ENCODE measurements around the gene HSPA12B. TPM values are rescaled to one million over a fixed set of nuclear protein-coding genes. Genes with fewer than 3 reads are reported as not detected.

Gene HSPA12B
- total and polyA plus RNA-seq, 2 of the 8 experiments (the other 6 are each of a cell fraction or from before 2014, with no cell fraction given): 2.2 to 4.3 TPM

DNA sequence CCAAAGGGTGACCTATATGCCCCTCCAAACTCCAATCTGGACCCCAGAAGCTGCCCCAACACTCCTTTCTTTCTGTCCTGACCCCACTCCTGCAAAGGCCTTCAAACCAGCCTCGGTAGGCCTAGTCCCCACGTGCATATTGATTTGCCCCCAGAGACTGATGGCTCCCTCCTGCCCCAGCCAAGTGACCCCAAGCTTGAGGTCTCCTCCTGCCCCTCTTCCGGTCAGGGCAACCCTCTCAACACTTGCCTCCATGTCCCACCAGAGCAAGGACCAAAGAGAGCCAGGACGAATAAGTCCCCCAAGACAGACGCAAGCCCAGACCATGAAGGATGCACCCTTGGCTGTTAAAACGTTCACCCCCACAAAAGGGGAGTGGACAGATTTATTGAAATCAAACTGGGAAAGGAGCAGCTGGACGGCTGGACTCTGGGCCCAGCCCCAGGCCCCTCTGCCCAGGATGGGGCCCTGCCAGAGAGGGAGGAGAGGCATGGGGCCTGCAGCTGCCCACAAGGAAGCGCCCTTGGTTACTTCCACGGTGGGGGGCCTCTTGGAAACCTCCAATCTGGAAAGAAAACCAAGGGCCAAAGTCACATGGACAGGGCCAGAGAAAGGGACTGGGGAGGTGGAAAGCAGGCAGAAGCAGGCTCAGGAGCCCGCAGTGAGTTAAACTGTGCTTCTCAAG lies 51.2 kb downstream of the HSPA12B start:
- Histone ChIP-seq H4K8ac (ENCODE audit: extremely low read depth, insufficient read depth, low read length) (no peak overlapping the region), H3K27ac (ENCODE audit: low read depth, low read length) (no peak overlapping the region), H3K4me3 (ENCODE audit: extremely low read depth in 1 of 4, insufficient read depth in 2 of 4, low read depth in 3 of 4, low read length in 4 of 4) (no peak overlapping the region), H4K5ac (ENCODE audit: insufficient read length, low read depth, low read length) (no peak overlapping the region), H2BK20ac (ENCODE audit: low read length) (no peak overlapping the region), H3K4me1 (replicated peaks in 1 of 4; ENCODE audit: control insufficient read depth in 3 of 4, insufficient read depth in 4 of 4, low read length in 3 of 4) (peaks cover 0 to 17% (median 8%) of the 10 kb centered on the region in 4 experiments; a peak in 6 of 7 replicates), H2AFZ (ENCODE audit: low read length) (no peak overlapping the region), H2BK120ac (replicated peaks; ENCODE audit: low read depth, low read length) (no peak overlapping the region), H3K4me2 (ENCODE audit: insufficient read depth in 1 of 2, low read depth in 2 of 2, low read length in 2 of 2) (no peak overlapping the region), H4K91ac (replicated peaks; ENCODE audit: insufficient read length, low read length) (no peak overlapping the region), H2BK5ac (ENCODE audit: low read depth, low read length) (no peak overlapping the region), H3K4ac (replicated peaks; ENCODE audit: insufficient read length, low read depth, low read length) (no peak overlapping the region), H3K36me3 (ENCODE audit: control insufficient read depth in 2 of 4, insufficient read depth in 4 of 4, low read length in 3 of 4) (peaks cover 0 to 5% (median 0%) of the 10 kb centered on the region in 4 experiments; a peak in 2 of 8 replicates), H3K14ac (ENCODE audit: insufficient read length) (no peak overlapping the region), H3K27me3 (replicated peaks in 1 of 4; ENCODE audit: control insufficient read depth in 3 of 4, extremely low read depth in 1 of 4, insufficient read depth in 3 of 4, low read length in 3 of 4) (peaks cover 0 to 16% (median 12%) of the 10 kb centered on the region in 4 experiments; a peak in 6 of 7 replicates), H3K9me3 (ENCODE audit: insufficient read depth in 2 of 2, low read depth in 1 of 2, low read length in 1 of 2) (no peaks in the 10 kb centered on the region), H4K20me1 (replicated peaks in 1 of 2; ENCODE audit: control insufficient read depth in 1 of 2, insufficient read depth in 2 of 2, low read length in 2 of 2) (peaks cover 7 to 11% of the 10 kb centered on the region in 2 experiments), H3K79me1 (ENCODE audit: low read depth, low read length) (peaks cover 11% of the 10 kb centered on the region), H2BK15ac (ENCODE audit: low read length) (no peak overlapping the region), H3K23me2 (ENCODE audit: low read depth, low read length) (peaks cover 6% of the 10 kb centered on the region; the same call in 1 of the 2 replicates), H2BK12ac (ENCODE audit: low read depth, low read length) (no peak overlapping the region), H3K23ac (ENCODE audit: insufficient read length) (no peak overlapping the region), H2AK5ac (ENCODE audit: low read depth, low read length) (no peak overlapping the region), H3K9ac (replicated peaks in 1 of 4; ENCODE audit: extremely low read depth in 1 of 4, low read depth in 3 of 4, low read length in 3 of 4) (no peak overlapping the region), H3K18ac (ENCODE audit: extremely low read depth, low read length) (no peak overlapping the region), H3K56ac (replicated peaks; ENCODE audit: insufficient read length, low read depth, low read length) (no peak overlapping the region), H3K79me2 (ENCODE audit: control insufficient read depth in 1 of 2, insufficient read depth in 2 of 2, low read length in 2 of 2) (peaks cover 0 to 10% of the 10 kb centered on the region in 2 experiments; a peak in 1 of 4 replicates)
- CTCF ChIA-PET (ENCODE audit: partially characterized antibody): interaction anchor here (1.2 to 9.5 kb wide), 2 partner anchors 31 to 33 kb away, joined by 3 to 128 read pairs; partner anchors contain the start of gene AP5S1
- TF ChIP-seq FOSL1 (IDR thresholded peaks at IDR 0.05; ENCODE audit: insufficient read depth, low read depth, low read length) (no peak), JUND (IDR thresholded peaks at IDR 0.05; ENCODE audit: low read length) (no peak)
- TF ChIP-seq, protein P1, sequence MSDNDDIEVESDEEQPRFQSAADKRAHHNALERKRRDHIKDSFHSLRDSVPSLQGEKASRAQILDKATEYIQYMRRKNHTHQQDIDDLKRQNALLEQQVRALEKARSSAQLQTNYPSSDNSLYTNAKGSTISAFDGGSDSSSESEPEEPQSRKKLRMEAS (IDR thresholded peaks at IDR 0.05): no peak
- FAIRE-seq (no peak), DNase-seq (ENCODE audit: low read depth in 1 of 2, low spot score in 2 of 2) (no peak)
- 92% methylated on average over 9 of the region's 10 CpGs; no CpG with 5 or more reads in 1 of the 2 experiments for WGBS, 2 experiments (ENCODE audit: extremely low coverage in 1 of 2, insufficient coverage in 1 of 2, insufficient read length in 1 of 2, insufficient replicate concordance in 2 of 2, low coverage in 1 of 2, low lambda C conversion rate in 2 of 2, missing lambda C conversion rate in 1 of 2)
- POLR2A ChIA-PET (ENCODE audit: partially characterized antibody): interaction anchor here (0.9 to 3.9 kb wide), 6 partner anchors 16 to 144 kb away, joined by 3 to 20 read pairs (median 3); partner anchors contain the start of genes ADISSP and AP5S1

Data from H1 (cell line).